ENCODE results near the gene SPC25. TPM values are rescaled to one million over a fixed set of nuclear protein-coding genes. Genes with fewer than 3 reads are reported as not detected.

The SPC25 gene
- total RNA-seq, 1 experiment from 2014 or later, result 28.6 TPM

DNA sequence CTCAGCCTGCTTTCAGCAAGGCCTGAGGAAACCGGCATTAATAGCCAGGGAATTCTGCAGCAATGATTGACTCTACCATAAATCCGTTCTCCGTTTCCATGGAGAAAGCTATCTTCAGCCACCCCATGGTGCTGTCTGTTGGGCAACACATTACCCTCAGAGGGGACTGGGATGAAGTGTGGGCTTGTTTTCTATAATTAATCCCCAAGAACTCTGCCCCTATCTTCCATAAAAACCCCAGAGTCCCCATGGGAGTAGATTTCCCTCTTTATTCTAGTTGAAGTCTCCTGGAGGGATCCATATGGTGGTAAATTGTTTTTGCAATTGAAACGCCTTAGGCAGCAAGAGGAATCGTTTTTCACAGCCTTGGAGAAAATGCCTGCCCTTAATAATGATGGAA, 20.1 kb upstream of the SPC25 start (continued):
- TF ChIP-seq, protein P1, sequence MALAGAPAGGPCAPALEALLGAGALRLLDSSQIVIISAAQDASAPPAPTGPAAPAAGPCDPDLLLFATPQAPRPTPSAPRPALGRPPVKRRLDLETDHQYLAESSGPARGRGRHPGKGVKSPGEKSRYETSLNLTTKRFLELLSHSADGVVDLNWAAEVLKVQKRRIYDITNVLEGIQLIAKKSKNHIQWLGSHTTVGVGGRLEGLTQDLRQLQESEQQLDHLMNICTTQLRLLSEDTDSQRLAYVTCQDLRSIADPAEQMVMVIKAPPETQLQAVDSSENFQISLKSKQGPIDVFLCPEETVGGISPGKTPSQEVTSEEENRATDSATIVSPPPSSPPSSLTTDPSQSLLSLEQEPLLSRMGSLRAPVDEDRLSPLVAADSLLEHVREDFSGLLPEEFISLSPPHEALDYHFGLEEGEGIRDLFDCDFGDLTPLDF (CRISPR knock-in tag; IDR thresholded peaks at IDR 0.05), result no peak

DNA sequence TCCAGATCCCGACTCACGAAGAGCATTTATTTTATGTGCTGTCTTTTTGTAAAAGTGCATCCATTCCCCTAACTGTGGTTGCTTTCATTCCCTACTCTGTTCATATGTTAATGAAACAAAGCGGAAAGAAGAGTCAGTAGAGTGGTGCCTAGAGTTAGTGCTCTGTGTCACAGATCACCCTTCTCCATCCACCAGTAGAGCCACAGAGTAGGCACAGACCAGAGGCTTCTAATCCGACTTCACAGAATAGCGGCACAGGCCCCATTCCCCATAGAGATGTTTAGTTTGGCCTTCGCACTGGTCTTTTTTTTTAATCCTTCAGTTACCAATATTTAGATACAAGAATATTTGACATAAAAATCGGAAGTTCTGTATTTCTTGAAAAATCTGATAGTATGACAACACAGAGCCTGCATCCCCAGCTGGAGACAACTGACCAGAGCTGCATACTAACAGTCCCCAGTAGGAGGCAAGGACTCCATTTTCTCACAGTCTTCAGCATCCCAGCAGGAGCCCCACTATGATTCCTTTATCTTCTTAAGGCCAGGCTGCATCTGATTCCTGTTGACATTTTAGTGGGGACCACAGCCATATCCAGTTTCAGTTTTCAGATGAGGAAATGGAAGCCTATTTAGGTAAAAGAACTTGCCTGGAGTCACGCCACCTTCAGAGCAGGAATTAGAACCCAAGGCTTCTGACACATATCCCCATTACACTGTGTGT, 17.9 kb upstream of the SPC25 start:
- H3K36me3 Mint-ChIP-seq, result no peaks in the 10 kb centered on the region
- DNase-seq (ENCODE audit: low spot score) (no peak), ATAC-seq (peak; percentile 70)
- peaks cover 9% of the 10 kb centered on the region; the same call in 1 of the 2 replicates for H3K27me3 Mint-ChIP-seq (ENCODE audit: low read depth)
- POLR2A ChIA-PET, result no interaction called here
- H3K4me1 Mint-ChIP-seq, result peaks cover 64% of the 10 kb centered on the region
- TF ChIP-seq KAT7 (CRISPR knock-in tag; IDR thresholded peaks at IDR 0.05; ENCODE audit: borderline replicate concordance) (no peak), ESRRA (CRISPR knock-in tag; IDR thresholded peaks at IDR 0.05; ENCODE audit: borderline replicate concordance) (no peak), TEAD1 (CRISPR knock-in tag; IDR thresholded peaks at IDR 0.05) (no peak), NR2C2 (CRISPR knock-in tag; IDR thresholded peaks at IDR 0.05) (no peak), ZNF423 (CRISPR knock-in tag; IDR thresholded peaks at IDR 0.05) (peak; percentile 74)
- H3K27ac Mint-ChIP-seq, result peak overlapping the region; percentile 21
- no peaks in the 10 kb centered on the region for H3K9me3 Mint-ChIP-seq
- no peak overlapping the region for H3K4me3 Mint-ChIP-seq
- CTCF ChIA-PET, result no interaction called here

DNA sequence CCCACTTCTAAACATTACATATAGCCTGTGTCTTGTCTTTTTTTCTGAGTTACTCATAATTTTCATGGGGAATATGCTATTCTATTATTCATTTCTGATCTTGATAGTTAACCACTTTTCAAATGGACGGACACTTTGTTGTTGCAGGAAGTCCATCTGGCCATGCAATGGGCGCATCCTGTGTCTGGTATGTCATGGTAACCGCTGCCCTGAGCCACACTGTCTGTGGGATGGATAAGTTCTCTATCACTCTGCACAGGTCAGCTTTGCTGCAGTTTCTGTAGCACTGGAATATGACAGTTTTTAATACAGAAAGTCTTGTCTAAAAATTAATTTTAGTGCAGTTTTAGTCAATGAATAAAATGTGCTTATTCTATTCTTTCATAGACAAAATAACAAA, 14.1 kb upstream of the SPC25 start:
- ChIA-PET CTCF (no interaction called here), POLR2A (no interaction called here)
- DNase-seq (ENCODE audit: low spot score) (no peak), ATAC-seq (no peak)
- Mint-ChIP-seq H3K4me1 (peaks cover 41% of the 10 kb centered on the region), H3K9me3 (no peaks in the 10 kb centered on the region), H3K4me3 (no peak overlapping the region), H3K27me3 (ENCODE audit: low read depth) (no peaks in the 10 kb centered on the region), H3K27ac (no peak overlapping the region), H3K36me3 (no peaks in the 10 kb centered on the region)
- TF ChIP-seq, protein P2, sequence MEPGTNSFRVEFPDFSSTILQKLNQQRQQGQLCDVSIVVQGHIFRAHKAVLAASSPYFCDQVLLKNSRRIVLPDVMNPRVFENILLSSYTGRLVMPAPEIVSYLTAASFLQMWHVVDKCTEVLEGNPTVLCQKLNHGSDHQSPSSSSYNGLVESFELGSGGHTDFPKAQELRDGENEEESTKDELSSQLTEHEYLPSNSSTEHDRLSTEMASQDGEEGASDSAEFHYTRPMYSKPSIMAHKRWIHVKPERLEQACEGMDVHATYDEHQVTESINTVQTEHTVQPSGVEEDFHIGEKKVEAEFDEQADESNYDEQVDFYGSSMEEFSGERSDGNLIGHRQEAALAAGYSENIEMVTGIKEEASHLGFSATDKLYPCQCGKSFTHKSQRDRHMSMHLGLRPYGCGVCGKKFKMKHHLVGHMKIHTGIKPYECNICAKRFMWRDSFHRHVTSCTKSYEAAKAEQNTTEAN (CRISPR knock-in tag; IDR thresholded peaks at IDR 0.05), result no peak
- TF ChIP-seq, protein P3, sequence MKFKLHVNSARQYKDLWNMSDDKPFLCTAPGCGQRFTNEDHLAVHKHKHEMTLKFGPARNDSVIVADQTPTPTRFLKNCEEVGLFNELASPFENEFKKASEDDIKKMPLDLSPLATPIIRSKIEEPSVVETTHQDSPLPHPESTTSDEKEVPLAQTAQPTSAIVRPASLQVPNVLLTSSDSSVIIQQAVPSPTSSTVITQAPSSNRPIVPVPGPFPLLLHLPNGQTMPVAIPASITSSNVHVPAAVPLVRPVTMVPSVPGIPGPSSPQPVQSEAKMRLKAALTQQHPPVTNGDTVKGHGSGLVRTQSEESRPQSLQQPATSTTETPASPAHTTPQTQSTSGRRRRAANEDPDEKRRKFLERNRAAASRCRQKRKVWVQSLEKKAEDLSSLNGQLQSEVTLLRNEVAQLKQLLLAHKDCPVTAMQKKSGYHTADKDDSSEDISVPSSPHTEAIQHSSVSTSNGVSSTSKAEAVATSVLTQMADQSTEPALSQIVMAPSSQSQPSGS (CRISPR knock-in tag; IDR thresholded peaks at IDR 0.05; ENCODE audit: borderline replicate concordance, low read depth), result no peak
- TF ChIP-seq, protein P4, sequence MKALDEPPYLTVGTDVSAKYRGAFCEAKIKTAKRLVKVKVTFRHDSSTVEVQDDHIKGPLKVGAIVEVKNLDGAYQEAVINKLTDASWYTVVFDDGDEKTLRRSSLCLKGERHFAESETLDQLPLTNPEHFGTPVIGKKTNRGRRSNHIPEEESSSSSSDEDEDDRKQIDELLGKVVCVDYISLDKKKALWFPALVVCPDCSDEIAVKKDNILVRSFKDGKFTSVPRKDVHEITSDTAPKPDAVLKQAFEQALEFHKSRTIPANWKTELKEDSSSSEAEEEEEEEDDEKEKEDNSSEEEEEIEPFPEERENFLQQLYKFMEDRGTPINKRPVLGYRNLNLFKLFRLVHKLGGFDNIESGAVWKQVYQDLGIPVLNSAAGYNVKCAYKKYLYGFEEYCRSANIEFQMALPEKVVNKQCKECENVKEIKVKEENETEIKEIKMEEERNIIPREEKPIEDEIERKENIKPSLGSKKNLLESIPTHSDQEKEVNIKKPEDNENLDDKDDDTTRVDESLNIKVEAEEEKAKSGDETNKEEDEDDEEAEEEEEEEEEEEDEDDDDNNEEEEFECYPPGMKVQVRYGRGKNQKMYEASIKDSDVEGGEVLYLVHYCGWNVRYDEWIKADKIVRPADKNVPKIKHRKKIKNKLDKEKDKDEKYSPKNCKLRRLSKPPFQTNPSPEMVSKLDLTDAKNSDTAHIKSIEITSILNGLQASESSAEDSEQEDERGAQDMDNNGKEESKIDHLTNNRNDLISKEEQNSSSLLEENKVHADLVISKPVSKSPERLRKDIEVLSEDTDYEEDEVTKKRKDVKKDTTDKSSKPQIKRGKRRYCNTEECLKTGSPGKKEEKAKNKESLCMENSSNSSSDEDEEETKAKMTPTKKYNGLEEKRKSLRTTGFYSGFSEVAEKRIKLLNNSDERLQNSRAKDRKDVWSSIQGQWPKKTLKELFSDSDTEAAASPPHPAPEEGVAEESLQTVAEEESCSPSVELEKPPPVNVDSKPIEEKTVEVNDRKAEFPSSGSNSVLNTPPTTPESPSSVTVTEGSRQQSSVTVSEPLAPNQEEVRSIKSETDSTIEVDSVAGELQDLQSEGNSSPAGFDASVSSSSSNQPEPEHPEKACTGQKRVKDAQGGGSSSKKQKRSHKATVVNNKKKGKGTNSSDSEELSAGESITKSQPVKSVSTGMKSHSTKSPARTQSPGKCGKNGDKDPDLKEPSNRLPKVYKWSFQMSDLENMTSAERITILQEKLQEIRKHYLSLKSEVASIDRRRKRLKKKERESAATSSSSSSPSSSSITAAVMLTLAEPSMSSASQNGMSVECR (CRISPR knock-in tag; IDR thresholded peaks at IDR 0.05; ENCODE audit: borderline replicate concordance), result no peak

- CTCF ChIA-PET, result no interaction called here
- no peak overlapping the region for H3K27ac Mint-ChIP-seq
- POLR2A ChIA-PET, result no interaction called here
- no peaks in the 10 kb centered on the region for H3K27me3 Mint-ChIP-seq (ENCODE audit: low read depth)
- H3K36me3 Mint-ChIP-seq, result no peaks in the 10 kb centered on the region
- ATAC-seq (no peak), DNase-seq (ENCODE audit: low spot score) (no peak)
- peaks cover 38% of the 10 kb centered on the region for H3K4me1 Mint-ChIP-seq
- no peak overlapping the region for H3K4me3 Mint-ChIP-seq
- H3K9me3 Mint-ChIP-seq, result no peaks in the 10 kb centered on the region
- TF ChIP-seq E2F4 (CRISPR knock-in tag; IDR thresholded peaks at IDR 0.05; ENCODE audit: borderline replicate concordance, low read depth) (no peak), PRRX2 (CRISPR knock-in tag; IDR thresholded peaks at IDR 0.05) (no peak), AFF4 (CRISPR knock-in tag; IDR thresholded peaks at IDR 0.05; ENCODE audit: borderline replicate concordance) (no peak), GTF2I (CRISPR knock-in tag; conservative IDR thresholded peaks at IDR 0.05) (no peak)
- TF ChIP-seq, protein P5, sequence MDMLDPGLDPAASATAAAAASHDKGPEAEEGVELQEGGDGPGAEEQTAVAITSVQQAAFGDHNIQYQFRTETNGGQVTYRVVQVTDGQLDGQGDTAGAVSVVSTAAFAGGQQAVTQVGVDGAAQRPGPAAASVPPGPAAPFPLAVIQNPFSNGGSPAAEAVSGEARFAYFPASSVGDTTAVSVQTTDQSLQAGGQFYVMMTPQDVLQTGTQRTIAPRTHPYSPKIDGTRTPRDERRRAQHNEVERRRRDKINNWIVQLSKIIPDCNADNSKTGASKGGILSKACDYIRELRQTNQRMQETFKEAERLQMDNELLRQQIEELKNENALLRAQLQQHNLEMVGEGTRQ (CRISPR knock-in tag; IDR thresholded peaks at IDR 0.05), result no peak
These were observed 13.7 kb upstream of the SPC25 start for GRCh38 chr2:168903888-168904287.
